ENCODE data around the gene USP47.

USP47 gene

GRCh38 chr11:11931461-11932055 lies 89.8 kb downstream of the USP47 start:
- in situ Hi-C loops (cut with MboI; ENCODE audit: low sequenced_read_pairs), result no loop called here

- in situ Hi-C loops (cut with MboI; ENCODE audit: low sequenced_read_pairs), result no loop called here
Measured at GRCh38 chr11:11935536-11935935, 93.8 kb downstream of the USP47 start.

- in situ Hi-C loops (cut with MboI; ENCODE audit: low sequenced_read_pairs), result no loop called here
Measured at GRCh38 chr11:11937433-11937832, 95.7 kb downstream of the USP47 start.

- in situ Hi-C loops (cut with MboI; ENCODE audit: low sequenced_read_pairs), result no loop called here
Measured at GRCh38 chr11:11937957-11938356, 96.2 kb downstream of the USP47 start.

GRCh38 chr11:11940551-11940950 lies 98.8 kb downstream of the USP47 start:
- in situ Hi-C loops (cut with MboI; ENCODE audit: low sequenced_read_pairs), result no loop called here

GRCh38 chr11:11942668-11943067 lies 100.9 kb downstream of the USP47 start:
- in situ Hi-C loops (cut with MboI; ENCODE audit: low sequenced_read_pairs), result no loop called here

- in situ Hi-C loops (cut with MboI; ENCODE audit: low sequenced_read_pairs), result no loop called here
Measured at GRCh38 chr11:11944444-11944843, 102.7 kb downstream of the USP47 start.

GRCh38 chr11:11946180-11946579 lies 104.4 kb downstream of the USP47 start:
- in situ Hi-C loops (cut with MboI; ENCODE audit: low sequenced_read_pairs), result no loop called here

GRCh38 chr11:11946878-11947277 lies 105.1 kb downstream of the USP47 start:
- in situ Hi-C loops (cut with MboI; ENCODE audit: low sequenced_read_pairs), result no loop called here

- in situ Hi-C loops (cut with MboI; ENCODE audit: low sequenced_read_pairs), result no loop called here
Measured at GRCh38 chr11:11947825-11948224, 106.1 kb downstream of the USP47 start.

GRCh38 chr11:11948242-11948947 lies 106.6 kb downstream of the USP47 start:
- in situ Hi-C loops (cut with MboI; ENCODE audit: low sequenced_read_pairs), result no loop called here

GRCh38 chr11:11949482-11949881 lies 107.7 kb downstream of the USP47 start:
- in situ Hi-C loops (cut with MboI; ENCODE audit: low sequenced_read_pairs), result no loop called here

- in situ Hi-C loops (cut with MboI; ENCODE audit: low sequenced_read_pairs), result no loop called here
Measured at GRCh38 chr11:11952036-11952435, 110.3 kb downstream of the USP47 start.

- in situ Hi-C loops (cut with MboI; ENCODE audit: low sequenced_read_pairs), result no loop called here
Measured at GRCh38 chr11:11956006-11956405, 114.2 kb downstream of the USP47 start.

- in situ Hi-C loops (cut with MboI; ENCODE audit: low sequenced_read_pairs), result no loop called here
Measured at GRCh38 chr11:11958403-11959231, 116.8 kb downstream of the USP47 start.

- in situ Hi-C loops (cut with MboI; ENCODE audit: low sequenced_read_pairs), result no loop called here
Measured at GRCh38 chr11:11959601-11960000, 117.8 kb downstream of the USP47 start.

GRCh38 chr11:11960687-11961086 lies 118.9 kb downstream of the USP47 start:
- in situ Hi-C loops (cut with MboI; ENCODE audit: low sequenced_read_pairs), result no loop called here

- in situ Hi-C loops (cut with MboI; ENCODE audit: low sequenced_read_pairs), result no loop called here
Measured at GRCh38 chr11:11961399-11962028, 119.7 kb downstream of the USP47 start.

- in situ Hi-C loops (cut with MboI; ENCODE audit: low sequenced_read_pairs), result no loop called here
Measured at GRCh38 chr11:11963067-11963466, 121.3 kb downstream of the USP47 start.

- in situ Hi-C loops (cut with MboI; ENCODE audit: low sequenced_read_pairs), result no loop called here
Measured at GRCh38 chr11:11963842-11964773, 122.3 kb downstream of the USP47 start.
